GM10266 (cell line): ENCODE results near the gene AGAP3.

Experiments
- DNase-seq: peaks from one replicate; pipeline ENCODE4 v3.0.0; 2012; ENCODE audit errors: extremely low spot score
- CTCF ChIP-seq: IDR thresholded peaks from 2 replicates; pipeline ENCODE4 v1.5.1; 2012; ENCODE audit warnings: mild to moderate bottlenecking, low read depth; ENCODE audit not compliant: control insufficient read depth, insufficient read depth; ENCODE audit errors: missing control alignments

Gene AGAP3

DNA sequence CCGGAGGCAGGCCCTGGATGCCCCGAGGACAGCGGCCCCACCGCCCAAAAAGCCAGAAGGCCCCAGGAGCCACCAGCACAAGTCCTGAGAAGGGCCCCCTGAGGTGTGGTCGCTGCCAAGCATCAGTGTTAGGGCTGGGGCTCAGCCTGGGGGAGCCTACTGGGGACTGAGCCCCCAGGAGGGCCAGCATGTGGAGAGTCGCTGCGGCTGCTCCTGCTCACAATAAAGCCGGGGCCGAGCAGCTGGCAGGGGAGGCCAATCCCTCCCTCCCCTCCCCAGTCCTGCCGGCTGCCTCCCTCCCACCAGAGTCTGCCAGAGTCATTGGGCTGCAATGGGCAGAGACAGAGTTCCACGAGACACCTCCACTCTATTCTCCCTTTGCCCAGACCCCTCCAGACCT is 41.0 kb upstream of the AGAP3 start:
- DNase-seq, result no peak
- no peak for TF ChIP-seq CTCF

DNA sequence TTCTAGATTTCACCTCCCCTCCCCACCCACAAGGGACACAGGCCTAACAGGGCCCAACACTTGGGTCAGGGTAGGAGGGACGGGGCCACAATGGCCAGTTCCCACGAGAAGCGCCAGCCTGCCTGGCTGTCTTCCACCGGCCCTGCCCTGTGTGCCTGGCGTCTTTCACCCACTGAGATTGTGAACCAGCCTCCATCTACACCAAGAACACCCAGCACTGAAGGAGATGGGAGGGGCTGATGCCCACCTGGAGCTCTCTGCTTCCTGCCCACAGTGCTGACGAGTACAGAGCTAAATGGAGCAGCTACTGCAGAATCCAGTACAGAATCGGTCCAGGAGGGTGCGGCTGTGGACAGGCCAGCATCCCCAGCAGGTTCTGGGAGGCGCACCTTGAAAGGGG is 40.3 kb upstream of the AGAP3 start:
- DNase-seq, result no peak
- TF ChIP-seq CTCF, result no peak

- DNase-seq, result no peak
- TF ChIP-seq CTCF, result no peak
These were observed 39.4 kb upstream of the AGAP3 start for GRCh38 chr7:151046603-151047573.

DNA sequence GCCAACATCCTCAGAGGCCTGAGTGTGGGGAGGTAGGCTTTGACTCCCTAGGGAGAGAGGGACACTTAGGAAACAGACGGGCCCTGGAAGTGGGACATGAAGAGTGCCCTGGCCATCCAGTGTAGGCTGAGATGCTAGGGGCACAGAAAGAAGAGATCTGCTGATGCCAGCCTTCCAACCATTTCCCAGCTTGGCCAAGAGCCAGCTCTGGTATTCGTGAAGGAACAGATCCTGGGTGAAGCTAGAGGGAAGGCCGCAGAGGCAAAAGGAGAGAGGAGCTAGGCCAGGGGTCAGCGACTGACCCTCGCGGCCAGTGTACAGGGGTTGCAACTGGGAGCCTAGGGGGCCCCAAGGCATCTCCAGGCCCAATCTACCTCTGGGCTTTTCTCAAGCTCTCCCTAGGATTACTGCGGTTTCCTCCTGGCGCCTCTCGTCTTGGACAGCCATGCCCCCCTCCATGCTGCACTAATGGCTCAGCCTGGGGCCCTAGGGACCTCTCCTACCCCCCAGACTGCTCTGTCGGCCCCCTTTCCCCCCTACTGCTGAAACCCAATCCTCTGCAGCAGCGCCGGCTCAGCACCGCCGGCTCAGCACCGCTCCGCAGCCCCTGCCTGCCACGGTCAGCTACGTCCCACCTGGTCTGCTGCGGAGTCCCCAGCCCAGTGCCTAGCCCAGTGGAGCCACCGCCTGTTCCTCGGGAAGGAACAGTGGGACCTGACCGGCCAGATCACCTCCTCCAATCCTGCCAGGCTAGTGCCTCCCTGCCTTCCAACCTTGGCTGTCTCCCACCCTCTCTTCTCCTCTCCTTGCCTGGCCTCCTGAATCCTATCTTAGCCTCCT is 38.1 kb upstream of the AGAP3 start, which contains the start of gene ASIC3:
Gene ASIC3, plus strand, starts transcription at position 556 of the 840 bp plus-strand sequence. CDS start 355 bp downstream, outside the sequence.
- no peak for DNase-seq
- TF ChIP-seq CTCF, result no peak

- TF ChIP-seq CTCF, result no peak
- no peak for DNase-seq
These were observed 37.3 kb upstream of the AGAP3 start for GRCh38 chr7:151048911-151049463.

DNA sequence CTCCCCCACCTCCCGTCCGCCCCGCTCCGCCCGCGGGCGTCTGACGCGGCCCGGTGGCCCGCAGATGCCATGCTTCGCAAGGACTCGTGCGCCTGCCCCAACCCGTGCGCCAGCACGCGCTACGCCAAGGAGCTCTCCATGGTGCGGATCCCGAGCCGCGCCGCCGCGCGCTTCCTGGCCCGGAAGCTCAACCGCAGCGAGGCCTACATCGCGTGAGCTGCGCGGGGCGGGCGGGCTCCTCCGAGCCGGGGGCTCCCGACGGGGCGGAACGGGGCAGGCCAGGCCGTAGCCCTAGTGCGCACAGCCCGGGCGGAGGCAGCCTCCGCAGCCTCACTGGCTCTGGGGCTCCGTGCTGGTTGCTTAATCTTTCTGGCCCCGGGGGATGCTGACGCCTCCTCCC is 35.2 kb upstream of the AGAP3 start:
- TF ChIP-seq CTCF, result no peak
- DNase-seq, result no peak
